RPMI8226 (cell line): ENCODE data around the gene MEOX2.

Source experiments
- DNase-seq: peaks from one replicate; pipeline ENCODE4 v3.0.0-alpha.2; 2015

The MEOX2 gene

DNA sequence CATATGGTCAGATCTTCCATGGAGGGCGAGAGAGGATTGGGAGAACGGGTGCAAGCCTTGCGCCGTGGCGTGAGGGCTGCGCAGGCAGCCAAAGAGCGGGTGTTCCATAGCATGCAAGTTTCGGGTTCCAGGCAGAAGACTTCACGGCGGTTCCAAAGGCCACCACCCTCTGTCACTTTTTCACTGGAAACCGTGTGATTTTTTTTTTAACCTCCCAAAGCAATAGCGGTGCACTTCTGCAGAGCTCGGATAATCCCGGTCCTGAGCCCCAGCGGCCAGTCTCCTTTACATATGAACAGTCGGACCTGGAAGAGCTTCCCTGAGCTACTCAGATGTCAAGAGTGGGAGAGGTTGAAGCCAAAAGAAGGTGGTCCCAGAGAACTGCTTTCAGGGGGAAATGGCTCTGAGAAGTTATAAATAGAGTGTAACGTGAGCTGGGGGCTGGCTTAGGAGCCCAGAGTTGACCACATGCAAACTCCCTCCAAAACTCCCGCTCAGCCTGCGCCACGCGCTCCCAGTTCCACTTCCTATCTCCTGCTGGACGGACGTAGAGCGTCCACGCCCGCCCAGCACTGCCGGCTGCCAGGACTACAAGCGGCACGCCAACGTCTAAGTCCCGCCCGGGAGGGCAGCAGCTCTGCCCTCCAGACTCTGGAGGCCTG lies at the start of gene MEOX2:
MEOX2 (minus strand) TSS at position 389 of the 662 bp plus-strand sequence; CDS start at position 108, 281 bp downstream.
- no peak for DNase-seq

DNA sequence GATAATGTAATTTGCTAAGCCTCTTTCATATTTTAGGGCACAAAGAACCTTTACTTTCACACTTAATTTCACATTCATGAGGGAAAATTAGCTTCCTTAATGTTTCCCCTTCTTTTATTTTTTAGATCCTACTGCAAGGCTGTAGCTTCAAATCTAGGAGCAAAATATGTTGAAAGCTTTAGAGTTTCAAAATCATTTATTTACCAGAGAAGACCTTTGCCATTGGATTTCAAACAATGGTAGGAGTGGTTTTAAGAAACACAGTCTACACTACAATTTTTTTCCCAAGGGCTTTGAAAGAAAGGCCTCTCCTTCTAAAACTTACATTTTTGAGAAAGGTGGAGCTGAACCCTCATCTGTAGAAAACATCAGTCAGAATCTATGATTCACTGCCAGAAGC lies 43.3 kb upstream of the MEOX2 start:
- no peak for DNase-seq

DNA sequence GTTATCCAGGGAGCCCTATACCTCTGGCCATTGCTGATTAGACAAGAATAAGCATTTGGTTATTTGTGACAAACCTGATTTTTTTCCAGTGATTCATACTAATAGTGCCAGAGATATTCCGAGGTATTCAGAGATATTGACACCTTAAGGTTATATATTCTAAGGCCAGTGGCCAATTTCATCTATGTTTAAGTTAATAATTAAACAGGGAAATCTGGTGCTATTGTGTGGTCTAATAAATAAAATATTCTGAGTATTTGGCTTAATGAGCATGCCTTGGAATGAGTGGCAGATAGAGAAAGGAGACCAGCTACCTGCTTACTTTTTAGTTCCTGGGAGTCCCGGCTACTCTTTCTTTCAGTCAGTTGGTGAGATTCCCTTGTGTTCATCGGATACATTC lies 38.6 kb upstream of the MEOX2 start:
- DNase-seq: no peak

DNA sequence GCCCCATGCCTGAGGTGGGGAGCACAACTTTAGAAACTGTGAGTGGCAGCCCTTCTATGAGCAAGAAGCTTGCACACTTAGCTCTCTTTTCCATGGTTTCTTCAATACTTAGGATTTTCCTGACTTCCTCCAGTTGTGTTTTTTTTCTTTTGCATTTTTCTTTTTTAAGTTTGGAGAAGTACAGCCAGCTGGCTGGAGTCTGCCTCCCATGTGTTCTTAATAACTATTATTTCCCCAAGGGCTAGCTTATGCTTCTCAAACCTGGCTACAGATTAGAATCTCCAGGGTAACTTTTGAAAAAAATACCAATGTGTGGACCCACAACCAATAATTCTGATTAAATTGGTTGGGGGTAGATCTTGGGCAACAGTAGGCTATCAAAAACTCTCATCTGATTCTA lies 37.4 kb upstream of the MEOX2 start:
- no peak for DNase-seq

DNA sequence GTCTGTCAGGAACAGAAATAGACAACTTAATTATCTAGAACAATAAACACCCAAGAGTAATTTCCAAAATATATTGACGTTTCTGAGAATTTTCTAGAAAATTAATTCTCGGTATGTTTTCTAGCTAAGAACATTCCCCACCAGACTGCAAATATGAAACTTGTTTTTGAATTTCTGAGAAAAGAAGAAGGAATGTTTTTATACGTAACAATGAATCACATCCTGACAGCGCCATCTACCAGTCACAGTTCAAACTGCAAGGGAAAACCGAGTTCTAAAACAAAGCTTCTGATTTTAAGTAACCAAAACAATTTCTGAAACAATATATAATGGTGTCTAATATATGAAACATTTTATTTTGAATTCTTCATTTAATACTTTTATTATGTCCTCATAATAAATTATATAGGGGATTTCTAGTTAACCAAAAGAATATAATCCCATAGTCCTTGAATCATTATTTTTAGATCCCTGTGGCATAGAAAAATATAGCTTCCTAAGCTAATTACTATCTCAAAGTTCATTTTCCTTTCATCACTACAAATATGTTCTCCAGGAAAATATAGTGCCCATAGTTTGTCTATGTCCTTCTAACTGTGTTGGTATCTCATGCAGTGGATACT lies 34.5 kb upstream of the MEOX2 start:
- DNase-seq: peak; percentile 47

DNA sequence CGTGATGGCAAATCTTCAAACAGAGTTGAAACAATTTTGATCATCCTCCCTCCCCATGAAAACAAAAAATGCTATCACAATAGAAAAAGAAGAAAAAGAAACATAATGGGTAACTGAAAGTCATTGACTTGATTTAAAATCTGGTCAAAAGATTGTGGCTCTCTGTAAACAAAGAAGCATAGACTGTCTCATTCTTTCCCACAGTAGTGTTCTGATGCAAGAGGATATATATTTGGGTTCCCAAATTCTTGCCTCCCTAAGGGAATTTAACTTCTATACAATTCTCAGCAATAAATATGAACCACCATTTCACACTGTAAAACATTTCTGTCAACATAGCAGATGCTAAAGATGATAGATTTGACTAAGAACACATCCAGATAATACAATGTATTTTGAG lies 32.8 kb upstream of the MEOX2 start:
- DNase-seq: no peak

DNA sequence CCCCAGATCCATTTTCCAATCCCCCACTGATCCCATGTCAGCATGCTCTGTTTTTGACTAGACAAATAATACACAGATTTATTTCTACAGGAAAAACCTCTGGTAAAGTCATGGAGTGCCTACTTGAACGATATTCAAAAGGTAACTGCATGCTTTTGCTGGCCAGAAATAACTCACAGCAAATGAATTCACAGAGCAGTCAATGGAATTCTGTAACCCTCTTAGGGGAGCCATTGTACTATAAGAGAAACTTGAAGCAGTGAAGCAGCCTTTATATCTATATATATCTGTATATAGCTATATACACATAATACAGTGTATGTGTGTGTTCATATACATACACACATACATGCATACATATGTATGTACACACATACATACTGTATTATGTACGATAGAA lies 29.0 kb upstream of the MEOX2 start:
- DNase-seq: no peak

DNA sequence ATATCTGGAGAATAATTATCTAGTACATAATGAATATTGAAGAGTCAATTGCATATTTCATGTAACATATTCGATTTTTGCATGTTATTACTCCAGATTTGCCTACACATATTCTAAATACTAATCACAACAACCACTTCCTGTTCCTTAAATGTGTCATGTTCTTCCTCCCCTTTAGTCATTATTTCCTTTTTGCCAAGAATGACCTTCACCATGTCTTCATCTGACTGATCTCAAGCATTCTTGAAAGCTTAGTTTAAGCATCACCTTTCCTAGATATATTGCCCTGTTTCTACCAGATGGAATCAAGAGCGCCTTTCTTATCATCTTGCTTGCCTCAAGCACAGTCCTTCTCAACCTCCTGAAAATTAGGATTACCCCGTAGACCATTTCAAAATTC lies 23.5 kb upstream of the MEOX2 start:
- DNase-seq: no peak

DNA sequence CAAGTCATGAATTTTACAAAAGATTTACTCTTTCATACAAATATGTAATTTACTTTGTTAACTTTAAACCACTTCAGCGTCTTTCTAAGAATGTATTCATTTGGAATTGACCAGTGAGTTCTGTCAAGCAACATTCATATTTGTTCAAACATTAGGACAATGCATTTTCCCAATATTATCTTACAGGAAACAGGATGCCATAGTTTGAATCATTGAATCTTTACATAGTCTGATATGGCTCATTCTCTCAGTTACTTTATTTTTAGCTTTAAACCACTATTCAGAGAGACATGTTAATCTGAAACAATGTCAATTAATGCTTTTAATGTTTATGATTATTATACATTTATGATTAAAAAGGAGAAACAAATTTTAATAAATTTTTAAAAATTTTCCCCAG lies 21.1 kb upstream of the MEOX2 start:
- DNase-seq: no peak

DNA sequence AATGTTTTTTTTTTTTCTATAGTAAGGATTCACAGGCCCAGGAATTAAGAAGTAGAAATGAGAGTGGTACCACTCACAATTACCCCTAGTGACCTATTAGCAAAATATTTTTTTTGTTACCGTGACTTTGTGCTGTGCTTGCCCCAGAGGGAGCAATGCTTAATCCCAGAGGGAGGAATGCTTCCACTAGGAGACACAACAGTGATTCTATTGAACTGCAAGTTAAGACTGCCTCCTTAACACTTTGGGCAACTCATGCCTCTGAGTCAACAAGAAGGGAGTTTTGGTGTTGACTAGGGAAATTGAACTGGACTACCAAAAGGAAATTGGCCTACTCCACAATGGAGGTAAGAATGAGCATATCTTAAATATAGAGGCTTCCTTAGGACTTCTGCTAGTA lies 17.2 kb upstream of the MEOX2 start:
- DNase-seq: no peak

DNA sequence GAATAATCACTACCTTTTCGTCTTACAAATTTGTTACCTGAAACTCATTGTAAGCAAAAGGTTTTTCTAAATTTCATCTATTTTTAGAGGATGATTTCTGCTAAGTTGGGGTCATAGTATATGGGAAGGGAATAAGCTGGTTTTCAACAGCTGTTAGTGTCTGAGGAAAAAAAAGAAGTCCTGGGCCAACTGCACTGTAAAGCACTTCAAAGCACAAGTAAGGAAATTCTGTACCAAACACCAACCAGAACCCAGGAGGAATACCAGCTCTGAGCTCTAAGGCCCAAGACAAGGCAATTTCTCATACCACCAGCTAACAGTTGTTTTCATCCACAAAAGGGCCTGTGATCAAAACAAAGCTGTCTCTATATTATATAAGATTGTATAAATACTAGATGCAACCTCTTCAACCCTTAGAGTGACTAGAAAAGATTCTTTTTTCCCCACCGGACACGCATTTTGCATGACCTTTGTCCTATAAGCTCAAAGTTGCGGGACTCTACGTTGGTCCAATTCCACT lies 6.1 kb upstream of the MEOX2 start:
- DNase-seq: no peak

DNA sequence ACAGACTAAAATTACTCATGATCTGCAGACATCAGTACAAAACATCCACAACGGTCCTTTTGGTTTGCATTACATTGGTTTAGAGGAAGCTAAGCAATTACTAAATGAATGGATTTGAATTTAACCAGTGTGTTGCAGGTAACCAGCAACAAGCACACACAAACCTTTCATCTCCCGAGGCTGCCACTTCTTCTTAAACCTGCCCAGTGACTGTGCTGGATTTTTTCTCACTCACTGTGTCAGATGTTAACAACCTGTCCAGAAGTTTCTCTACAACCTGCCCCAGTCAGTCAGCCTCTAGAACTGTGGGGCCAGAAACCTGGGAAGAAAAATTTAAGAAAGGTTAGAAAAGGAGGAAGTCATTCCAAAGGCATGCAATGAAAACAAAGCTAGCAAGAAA lies 2.4 kb upstream of the MEOX2 start:
- no peak for DNase-seq

DNA sequence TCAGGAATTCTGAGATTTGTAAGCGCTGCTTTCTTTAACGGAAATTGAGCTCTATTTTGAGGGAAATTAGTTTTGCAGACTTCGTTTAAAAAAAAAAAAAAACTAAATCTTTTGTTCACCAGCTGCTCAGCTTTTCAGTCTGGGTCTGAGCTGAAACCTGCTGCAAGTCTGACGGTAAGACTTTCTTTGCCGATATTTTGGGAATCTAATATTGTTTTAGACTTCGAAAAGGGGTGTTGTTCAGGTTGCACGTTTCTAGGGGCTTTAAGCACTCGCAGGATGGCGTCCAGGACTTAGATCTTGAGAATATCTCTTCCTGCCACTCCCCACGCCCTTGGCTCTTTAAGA lies 1.8 kb upstream of the MEOX2 start:
- no peak for DNase-seq

DNA sequence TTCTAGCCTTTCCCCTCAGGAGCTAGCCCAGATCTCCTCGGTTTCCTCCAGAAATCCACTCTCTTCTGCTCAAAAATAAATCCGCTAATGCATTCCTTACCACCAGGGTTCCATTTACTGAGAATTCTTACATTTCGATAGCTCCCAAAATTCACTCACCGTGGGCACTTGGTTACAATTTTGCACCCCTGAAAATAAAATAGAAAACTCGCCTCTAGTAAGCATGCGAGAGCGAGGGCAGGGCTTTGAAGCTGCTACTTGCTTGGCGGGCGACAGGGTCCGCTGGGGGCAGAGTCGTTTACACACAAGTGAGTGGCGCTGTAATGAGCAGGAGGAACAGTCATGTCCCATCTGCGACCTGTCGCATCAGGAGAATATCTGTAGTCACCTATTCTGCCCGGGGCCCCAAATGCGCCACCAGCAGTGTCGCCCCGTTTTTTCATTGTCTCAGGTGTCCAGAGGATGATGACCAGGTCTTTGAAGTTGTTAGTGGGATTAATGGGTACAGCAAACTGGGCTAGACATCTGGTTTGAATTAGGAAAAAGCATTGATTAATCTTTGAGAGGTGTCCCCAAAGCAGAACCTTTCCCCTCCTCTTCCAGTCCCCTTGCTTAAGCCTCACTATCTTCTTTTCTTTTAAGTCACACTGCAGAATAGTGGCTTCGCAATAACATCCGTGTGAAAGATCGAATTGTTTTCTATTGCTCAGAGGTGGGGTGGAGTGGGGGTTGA lies 1.2 kb upstream of the MEOX2 start:
- peak; percentile 28 for DNase-seq

DNA sequence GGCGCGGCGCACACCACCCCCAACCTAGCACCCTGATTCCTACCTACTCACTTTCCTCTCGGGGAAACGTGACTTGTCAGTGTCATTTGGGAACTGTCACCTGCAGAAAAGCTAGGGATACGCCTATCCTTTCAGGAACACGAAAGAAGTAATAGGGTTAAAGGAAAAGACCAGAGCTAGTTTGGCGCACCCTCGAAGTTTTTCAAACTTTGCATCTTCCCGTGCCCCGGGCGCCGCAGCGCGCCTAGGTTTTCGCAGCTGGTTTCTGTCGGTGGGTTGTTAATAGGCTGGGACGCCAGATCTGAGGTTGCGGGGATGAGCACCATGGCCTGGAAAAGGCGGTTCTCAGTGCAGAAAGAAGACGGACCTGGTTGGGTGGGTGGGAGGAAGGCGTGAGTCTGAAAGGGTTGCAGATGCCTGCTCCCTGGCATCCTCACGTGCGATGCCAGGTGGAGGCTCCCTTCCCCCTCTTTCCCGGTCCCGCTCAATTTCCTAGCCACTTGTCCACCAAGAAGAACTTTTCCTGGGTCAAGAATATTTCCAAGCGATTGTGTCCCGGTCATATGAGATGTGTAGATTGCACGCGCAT lies 568 bp upstream of the MEOX2 start:
- no peak for DNase-seq

DNA sequence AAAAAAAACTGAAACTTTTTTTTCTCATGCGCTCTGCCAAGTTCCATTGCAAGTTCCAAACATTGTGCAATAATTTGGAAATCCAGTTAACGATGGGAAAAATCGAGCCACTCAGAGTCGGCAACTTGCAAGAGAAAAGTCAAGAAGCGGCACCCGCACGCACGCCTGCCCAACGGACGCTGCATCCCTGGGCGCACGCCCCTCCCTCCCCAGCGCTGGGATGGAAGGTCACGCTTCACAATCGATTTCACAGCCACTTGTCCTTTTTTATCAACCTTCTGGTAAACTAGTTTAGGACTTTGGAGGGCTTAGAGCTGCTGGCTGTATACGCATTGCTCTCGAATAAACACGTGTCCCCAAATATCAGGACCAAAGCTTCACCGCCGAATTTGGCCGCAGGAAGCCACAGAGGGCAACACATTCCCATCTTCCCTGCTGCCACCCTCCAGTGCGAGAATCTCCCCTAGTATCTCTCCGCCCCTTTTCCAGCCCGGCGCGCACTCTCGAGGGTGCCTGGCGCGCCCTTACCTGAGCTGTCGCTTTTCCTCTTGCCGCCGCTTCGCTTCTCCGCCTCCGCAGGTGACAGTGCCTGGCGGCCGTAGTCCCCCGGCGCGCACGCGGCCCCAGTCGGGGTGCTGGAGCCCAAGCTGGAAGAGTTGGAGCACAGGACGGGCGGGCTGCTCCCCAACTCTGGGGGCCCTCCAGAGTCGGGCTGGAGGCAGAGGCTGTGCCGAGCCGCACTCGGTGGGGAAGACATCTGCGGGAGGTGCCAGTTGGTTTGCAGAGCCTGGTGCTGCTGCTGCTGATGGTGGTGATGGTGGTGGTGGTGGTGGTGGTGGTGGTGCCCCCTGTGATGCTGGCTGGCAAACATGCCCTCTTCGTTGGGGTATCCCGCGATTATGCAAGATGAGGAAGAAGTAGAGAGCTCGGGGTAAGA lies 857 bp downstream of the MEOX2 start:
- DNase-seq: no peak

DNA sequence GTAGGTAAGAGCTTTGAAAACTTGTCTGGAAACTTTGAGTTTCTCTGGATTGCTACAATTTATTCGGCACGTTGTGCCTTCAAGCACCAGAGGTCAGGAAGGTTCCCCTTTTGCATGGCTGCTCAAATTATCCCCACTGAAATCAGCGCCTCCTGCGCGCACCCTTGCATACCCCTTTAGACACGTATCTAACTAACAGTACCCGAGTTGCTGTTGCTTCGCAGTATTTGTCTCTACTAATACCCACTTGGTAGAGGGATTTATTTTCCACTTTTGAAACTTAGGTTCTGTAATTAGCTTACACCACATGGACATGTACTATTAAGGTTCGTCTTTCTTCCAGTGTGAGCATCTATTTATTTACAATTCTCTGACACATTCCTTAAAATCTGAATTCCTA lies 1.6 kb downstream of the MEOX2 start:
- DNase-seq: no peak

DNA sequence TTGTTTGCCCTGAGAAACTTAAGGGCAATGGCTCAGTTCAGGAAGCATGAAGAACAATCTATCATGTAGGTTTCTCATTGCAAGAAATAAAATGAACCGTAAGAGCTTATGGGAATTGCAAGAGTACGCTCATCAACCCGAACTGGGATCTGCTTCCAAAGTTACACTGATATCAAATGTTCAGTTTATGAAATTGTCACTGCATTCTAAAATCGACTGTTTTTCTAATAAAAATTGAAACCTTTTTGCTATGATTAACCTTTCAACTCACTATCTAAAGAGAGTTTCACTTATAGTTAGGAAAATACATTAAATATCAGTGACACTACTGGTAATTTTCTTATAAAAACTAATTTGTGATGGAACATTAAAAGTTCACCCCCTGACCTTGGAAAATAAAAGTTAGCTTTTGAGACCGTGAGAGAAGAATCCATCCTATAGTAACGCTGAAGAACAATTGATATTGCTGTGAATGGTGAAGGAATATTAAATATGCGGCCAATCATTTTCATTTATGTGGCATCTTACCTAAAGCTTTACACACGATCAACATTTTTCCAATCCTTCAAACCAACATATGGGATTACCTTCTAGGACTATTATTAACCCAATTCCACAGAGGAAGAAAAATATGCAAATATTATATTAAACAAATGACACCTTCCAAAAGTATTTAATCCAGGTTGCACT lies 2.2 kb downstream of the MEOX2 start:
- no peak for DNase-seq

DNA sequence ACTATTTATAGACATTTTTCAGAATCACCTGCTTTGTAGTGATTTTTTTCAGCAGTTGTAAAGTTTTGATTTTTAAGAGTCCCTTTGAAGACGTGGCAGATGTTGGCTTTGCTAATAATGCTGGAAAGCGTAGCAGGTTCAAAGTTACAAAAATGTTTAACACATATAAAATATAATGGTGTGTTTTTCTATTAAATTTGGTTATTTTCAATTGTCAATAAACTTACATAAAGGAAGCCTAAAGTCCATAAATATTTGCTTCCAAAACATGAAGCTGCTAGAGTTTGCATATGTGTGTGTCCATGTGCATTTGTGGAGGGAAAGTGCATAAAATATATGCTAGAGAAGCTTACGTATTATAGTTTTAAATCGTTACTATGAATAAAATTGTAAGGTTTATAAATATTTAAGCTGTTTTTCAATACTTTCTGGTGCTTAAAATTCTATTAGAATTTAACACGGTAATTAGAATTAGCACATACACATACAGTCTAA lies 3.7 kb downstream of the MEOX2 start:
- DNase-seq: no peak

DNA sequence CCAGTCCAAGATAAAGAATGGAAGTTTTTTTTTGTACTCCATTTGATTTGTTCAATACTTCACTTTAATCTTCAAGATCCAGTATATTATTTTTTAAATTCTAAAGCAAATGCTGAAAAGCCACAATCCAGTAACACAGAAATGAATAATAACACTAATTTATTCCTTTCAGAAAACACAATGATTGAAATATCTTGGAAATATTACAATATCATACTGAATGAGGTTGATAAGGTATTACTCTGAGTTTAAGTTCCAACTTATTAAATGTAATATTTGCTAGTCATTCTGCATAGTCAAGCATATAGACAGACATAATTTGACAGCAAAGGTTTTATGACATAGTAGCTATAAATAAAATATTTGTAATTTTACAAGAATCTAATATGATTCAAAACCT lies 4.4 kb downstream of the MEOX2 start:
- DNase-seq: no peak

DNA sequence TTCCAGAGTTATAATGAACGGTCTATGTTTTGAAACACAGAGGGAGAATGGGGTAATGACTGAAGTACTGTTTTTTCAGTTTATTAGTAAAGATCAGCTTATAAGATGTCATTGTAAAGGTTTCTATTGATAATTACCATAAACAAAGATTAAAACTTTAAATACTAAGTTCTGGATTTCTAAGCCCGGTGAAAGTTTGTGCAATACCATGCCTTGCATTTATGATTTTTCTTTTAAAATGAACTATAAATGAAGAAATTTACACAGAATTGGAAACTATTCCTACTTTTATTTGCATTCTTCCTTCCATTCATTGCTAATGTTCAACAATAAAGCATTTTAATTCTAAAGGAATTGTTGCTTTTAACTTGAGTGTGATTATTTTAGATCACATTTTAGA lies 4.9 kb downstream of the MEOX2 start:
- no peak for DNase-seq

DNA sequence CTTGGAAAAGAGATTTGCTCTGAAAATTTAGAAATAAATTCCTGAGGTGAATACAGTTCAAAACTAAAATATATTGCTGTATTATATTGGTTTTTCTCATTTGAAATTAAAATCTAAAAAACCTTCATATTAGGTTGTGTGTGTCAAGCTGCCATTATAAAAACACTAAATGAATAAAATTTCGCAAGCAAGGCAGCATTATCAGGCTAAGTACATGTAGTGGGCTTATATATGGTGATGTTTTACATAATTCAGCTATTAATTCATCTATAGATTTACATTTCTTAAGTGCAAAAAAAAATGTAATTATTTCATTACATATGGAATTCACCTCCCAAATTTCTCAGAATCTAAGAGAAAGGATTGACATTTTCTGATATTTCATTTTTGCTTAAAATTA lies 5.3 kb downstream of the MEOX2 start:
- no peak for DNase-seq
